NB4 (cell line): ENCODE results near the gene HADHA.

ENCODE experiments used
- DNase-seq: peaks from one replicate; pipeline ENCODE4 v3.0.0; 2010; ENCODE audit warnings: low read depth
- H3K4me3 ChIP-seq: one replicate; pipeline ENCODE4 v1.5.1; 2011; ENCODE audit warnings: mild to moderate bottlenecking, low read depth, low read length, moderate library complexity
- MYC ChIP-seq: IDR thresholded peaks from 2 replicates; pipeline ENCODE4 v1.6.1; 2011; ENCODE audit warnings: low read depth, low read length
- POLR2A ChIP-seq: IDR thresholded peaks from 2 replicates; pipeline ENCODE4 v1.6.1; 2011; ENCODE audit warnings: mild to moderate bottlenecking; ENCODE audit not compliant: insufficient read length; ENCODE audit errors: extremely low read depth
- TF ChIP-seq, protein P1 (sequence below): IDR thresholded peaks from 2 replicates; pipeline ENCODE4 v1.6.1; 2011; ENCODE audit warnings: low read depth, low read length
- TF ChIP-seq, protein P2 (sequence below): IDR thresholded peaks from one replicate; pipeline ENCODE4 v1.5.1; 2012; ENCODE audit warnings: low read depth, low read length

The HADHA gene

DNA sequence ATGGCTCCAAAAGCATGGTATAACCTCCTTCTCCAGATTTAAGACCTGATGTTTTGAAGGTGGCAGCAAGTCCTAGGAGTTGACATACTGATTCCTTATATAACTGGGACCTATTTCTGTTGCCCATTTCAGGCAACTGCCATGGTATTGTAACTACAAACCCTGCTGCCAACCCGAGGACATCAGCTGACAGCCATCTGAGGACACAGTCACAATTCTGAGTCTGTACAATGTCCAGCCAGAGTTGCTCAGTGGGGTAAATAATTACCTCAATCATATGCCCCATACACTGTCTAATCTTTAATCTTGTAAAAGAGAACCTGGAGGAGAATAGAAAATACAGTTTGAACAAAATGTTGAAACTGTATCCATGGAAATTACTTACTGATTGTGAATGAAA is 80.2 kb downstream of the HADHA start:
- DNase-seq, result no peak
- H3K4me3 ChIP-seq, result no peak overlapping the region
- TF ChIP-seq, protein P1, sequence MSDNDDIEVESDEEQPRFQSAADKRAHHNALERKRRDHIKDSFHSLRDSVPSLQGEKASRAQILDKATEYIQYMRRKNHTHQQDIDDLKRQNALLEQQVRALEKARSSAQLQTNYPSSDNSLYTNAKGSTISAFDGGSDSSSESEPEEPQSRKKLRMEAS, result no peak
- TF ChIP-seq POLR2A, result no peak
- TF ChIP-seq, protein P2, sequence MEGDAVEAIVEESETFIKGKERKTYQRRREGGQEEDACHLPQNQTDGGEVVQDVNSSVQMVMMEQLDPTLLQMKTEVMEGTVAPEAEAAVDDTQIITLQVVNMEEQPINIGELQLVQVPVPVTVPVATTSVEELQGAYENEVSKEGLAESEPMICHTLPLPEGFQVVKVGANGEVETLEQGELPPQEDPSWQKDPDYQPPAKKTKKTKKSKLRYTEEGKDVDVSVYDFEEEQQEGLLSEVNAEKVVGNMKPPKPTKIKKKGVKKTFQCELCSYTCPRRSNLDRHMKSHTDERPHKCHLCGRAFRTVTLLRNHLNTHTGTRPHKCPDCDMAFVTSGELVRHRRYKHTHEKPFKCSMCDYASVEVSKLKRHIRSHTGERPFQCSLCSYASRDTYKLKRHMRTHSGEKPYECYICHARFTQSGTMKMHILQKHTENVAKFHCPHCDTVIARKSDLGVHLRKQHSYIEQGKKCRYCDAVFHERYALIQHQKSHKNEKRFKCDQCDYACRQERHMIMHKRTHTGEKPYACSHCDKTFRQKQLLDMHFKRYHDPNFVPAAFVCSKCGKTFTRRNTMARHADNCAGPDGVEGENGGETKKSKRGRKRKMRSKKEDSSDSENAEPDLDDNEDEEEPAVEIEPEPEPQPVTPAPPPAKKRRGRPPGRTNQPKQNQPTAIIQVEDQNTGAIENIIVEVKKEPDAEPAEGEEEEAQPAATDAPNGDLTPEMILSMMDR, result no peak
- TF ChIP-seq MYC, result no peak

DNA sequence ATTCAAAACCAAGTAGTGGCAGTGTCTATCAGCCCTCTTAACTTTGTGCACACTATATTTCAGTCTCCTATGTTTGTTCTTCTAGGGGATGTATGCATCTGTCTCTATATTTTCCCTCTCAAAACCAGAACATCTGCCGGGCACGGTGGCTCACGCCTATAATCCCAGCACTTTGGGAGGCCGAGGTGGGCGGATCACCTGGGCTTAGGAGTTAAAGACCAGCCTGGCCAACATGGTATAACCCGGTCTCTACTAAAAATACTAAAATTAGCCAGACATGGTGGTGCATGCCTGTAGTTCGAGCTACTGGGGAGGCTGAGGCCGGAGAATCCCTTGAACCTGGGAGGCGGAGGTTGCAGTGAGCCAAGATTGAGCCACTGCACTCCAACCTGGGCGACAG is 81.5 kb downstream of the HADHA start:
- TF ChIP-seq, protein P2, result no peak
- TF ChIP-seq, protein P1, result no peak
- TF ChIP-seq POLR2A (no peak), MYC (no peak)
- DNase-seq, result no peak
- no peak overlapping the region for H3K4me3 ChIP-seq

DNA sequence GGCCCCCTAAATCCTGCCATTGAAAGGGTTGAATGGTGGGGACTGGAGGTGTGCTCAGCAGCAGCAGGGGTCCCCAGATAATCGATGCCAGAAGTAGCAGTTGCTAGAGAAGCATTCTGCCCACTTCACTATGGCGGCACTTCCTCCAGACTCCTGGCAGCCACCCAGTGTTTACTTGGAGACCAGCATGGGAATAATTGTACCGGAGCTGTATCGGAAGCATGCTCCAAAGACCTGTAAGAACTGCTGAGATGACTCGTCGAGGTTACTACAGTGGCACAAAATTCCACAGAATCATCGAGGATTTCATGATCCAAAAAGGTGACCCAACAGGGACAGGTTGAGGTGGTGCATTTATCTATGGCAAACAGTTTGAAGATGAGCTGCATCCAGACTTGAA is 82.5 kb downstream of the HADHA start:
- TF ChIP-seq POLR2A (no peak), MYC (no peak)
- TF ChIP-seq, protein P2, result no peak
- TF ChIP-seq, protein P1, result no peak
- DNase-seq, result no peak

DNA sequence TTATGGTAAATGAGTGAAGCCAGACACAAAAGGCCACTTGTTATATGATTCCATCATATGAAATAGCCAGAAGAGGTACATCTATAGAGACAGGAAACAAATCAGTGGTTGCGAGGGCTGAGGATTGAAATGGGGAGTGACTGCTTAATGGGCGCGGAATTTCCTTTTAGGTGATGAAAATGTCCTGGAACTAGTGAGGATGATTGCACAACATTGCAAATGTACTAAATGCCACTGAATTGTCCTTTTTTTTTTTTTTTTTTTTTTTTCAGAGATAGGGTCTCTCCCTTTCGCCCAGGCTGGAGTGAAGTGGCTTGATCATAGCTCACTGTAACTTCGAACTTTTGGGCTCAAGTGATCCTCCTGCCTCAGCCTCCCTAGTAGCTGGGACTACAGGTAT is 86.9 kb downstream of the HADHA start:
- TF ChIP-seq, protein P2, result no peak
- TF ChIP-seq POLR2A (no peak), MYC (no peak)
- TF ChIP-seq, protein P1, result no peak
- no peak for DNase-seq

More for the DNA sequence above, 82.5 kb downstream of the HADHA start:
- no peak overlapping the region for H3K4me3 ChIP-seq

GRCh38 chr2:26150243-26150642 is 94.2 kb downstream of the HADHA start:
- no peak for TF ChIP-seq MYC
- TF ChIP-seq, protein P2, result no peak
- TF ChIP-seq POLR2A, result no peak
- TF ChIP-seq, protein P1, result no peak
- H3K4me3 ChIP-seq, result no peak overlapping the region
- no peak for DNase-seq

More for the DNA sequence above, 86.9 kb downstream of the HADHA start:
- no peak overlapping the region for H3K4me3 ChIP-seq

DNA sequence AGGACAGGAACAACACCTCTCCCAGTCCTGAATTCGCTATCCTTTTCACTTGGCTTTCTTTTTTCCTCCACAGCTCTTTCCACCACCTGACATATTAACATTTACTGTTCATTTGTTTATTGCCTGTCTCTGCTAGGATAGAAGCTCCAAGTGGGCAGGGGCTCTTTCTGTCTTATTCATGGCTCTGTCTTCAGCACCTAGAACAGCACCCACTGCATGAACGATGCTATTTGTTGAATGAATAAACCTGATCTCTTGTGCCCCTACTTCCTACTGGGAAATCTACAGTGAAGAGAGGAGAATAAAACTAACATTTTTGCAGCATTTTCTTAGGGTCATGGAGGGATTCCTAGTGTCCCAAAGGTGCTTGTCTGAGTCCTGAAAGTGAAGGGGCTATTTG is 95.9 kb downstream of the HADHA start:
- peak; percentile 42 for DNase-seq
- no peak overlapping the region for H3K4me3 ChIP-seq
- TF ChIP-seq, protein P1, result no peak
- TF ChIP-seq, protein P2, result no peak
- no peak for TF ChIP-seq POLR2A
- no peak for TF ChIP-seq MYC
